ENCODE data around the gene SPATA13.

Gene SPATA13

GRCh38 chr13:24147570-24147963, 13.0 kb upstream of the SPATA13 start:
- no peak for TF ChIP-seq Cebpa-rat (IDR thresholded peaks at IDR 0.05)
- Histone ChIP-seq H3K4me1 (peaks cover 0 to 12% (median 7%) of the 10 kb centered on the region in 10 experiments; a peak in 15 of 20 replicates), H3K9ac (no peak overlapping the region), H3K36me3 (no peaks in the 10 kb centered on the region), H3K4me2 (no peak overlapping the region), H3K4me3 (no peak overlapping the region), H4K20me1 (no peaks in the 10 kb centered on the region), H3K27me3 (no peaks in the 10 kb centered on the region), H3K9me3 (replicated peaks in 1 of 11) (no peaks in the 10 kb centered on the region), H3K27ac (no peak overlapping the region)

- no peaks in the 10 kb centered on the region for H4K20me1 ChIP-seq
- H3K36me3 ChIP-seq: no peaks in the 10 kb centered on the region
- no peak overlapping the region for H3K9ac ChIP-seq
- H3K4me2 ChIP-seq: no peak overlapping the region
- no peaks in the 10 kb centered on the region for H3K9me3 ChIP-seq (replicated peaks in 1 of 11)
- H3K27ac ChIP-seq: no peak overlapping the region
- H3K27me3 ChIP-seq: no peaks in the 10 kb centered on the region
- TF ChIP-seq Cebpa-rat (IDR thresholded peaks at IDR 0.05): no peak
- H3K4me1 ChIP-seq: peaks cover 0 to 1% (median 0%) of the 10 kb centered on the region in 10 experiments; a peak in 3 of 20 replicates
- H3K4me3 ChIP-seq: no peak overlapping the region
Measured at GRCh38 chr13:24148414-24149235, 11.9 kb upstream of the SPATA13 start.

GRCh38 chr13:24149246-24150032, 11.1 kb upstream of the SPATA13 start:
- no peaks in the 10 kb centered on the region for H4K20me1 ChIP-seq
- no peaks in the 10 kb centered on the region for H3K4me1 ChIP-seq
- no peak for TF ChIP-seq Cebpa-rat (IDR thresholded peaks at IDR 0.05)
- H3K9me3 ChIP-seq (replicated peaks in 1 of 11): no peaks in the 10 kb centered on the region
- no peak overlapping the region for H3K4me3 ChIP-seq
- no peak overlapping the region for H3K4me2 ChIP-seq
- no peaks in the 10 kb centered on the region for H3K27me3 ChIP-seq
- no peak overlapping the region for H3K27ac ChIP-seq
- no peak overlapping the region for H3K9ac ChIP-seq
- no peaks in the 10 kb centered on the region for H3K36me3 ChIP-seq

GRCh38 chr13:24150572-24150971, 9.9 kb upstream of the SPATA13 start:
- TF ChIP-seq Cebpa-rat (IDR thresholded peaks at IDR 0.05): no peak

GRCh38 chr13:24151864-24152263, 8.7 kb upstream of the SPATA13 start:
- H4K20me1 ChIP-seq: no peaks in the 10 kb centered on the region
- H3K4me3 ChIP-seq: no peak overlapping the region
- no peaks in the 10 kb centered on the region for H3K9me3 ChIP-seq (replicated peaks in 1 of 11)
- no peak overlapping the region for H3K4me2 ChIP-seq
- TF ChIP-seq Cebpa-rat (IDR thresholded peaks at IDR 0.05): no peak
- no peak overlapping the region for H3K9ac ChIP-seq
- no peaks in the 10 kb centered on the region for H3K27me3 ChIP-seq
- no peaks in the 10 kb centered on the region for H3K4me1 ChIP-seq
- H3K27ac ChIP-seq: no peak overlapping the region
- no peaks in the 10 kb centered on the region for H3K36me3 ChIP-seq

More at GRCh38 chr13:24150572-24150971, 9.9 kb upstream of the SPATA13 start:
- no peaks in the 10 kb centered on the region for H3K9me3 ChIP-seq (replicated peaks in 1 of 11)
- no peaks in the 10 kb centered on the region for H3K4me1 ChIP-seq
- no peak overlapping the region for H3K4me2 ChIP-seq
- H3K9ac ChIP-seq: no peak overlapping the region
- no peaks in the 10 kb centered on the region for H3K27me3 ChIP-seq
- no peaks in the 10 kb centered on the region for H3K36me3 ChIP-seq
- no peak overlapping the region for H3K4me3 ChIP-seq
- no peak overlapping the region for H3K27ac ChIP-seq
- no peaks in the 10 kb centered on the region for H4K20me1 ChIP-seq

- no peak overlapping the region for H3K4me3 ChIP-seq
- H3K9ac ChIP-seq: no peak overlapping the region
- no peak for TF ChIP-seq Cebpa-rat (IDR thresholded peaks at IDR 0.05)
- H4K20me1 ChIP-seq: no peaks in the 10 kb centered on the region
- H3K27me3 ChIP-seq: no peaks in the 10 kb centered on the region
- H3K27ac ChIP-seq: no peak overlapping the region
- H3K4me1 ChIP-seq: no peaks in the 10 kb centered on the region
- no peaks in the 10 kb centered on the region for H3K9me3 ChIP-seq (replicated peaks in 1 of 11)
- no peaks in the 10 kb centered on the region for H3K36me3 ChIP-seq
- H3K4me2 ChIP-seq: no peak overlapping the region
Measured at GRCh38 chr13:24152292-24153214, 8.0 kb upstream of the SPATA13 start.

GRCh38 chr13:24153347-24153746, 7.2 kb upstream of the SPATA13 start:
- Histone ChIP-seq H3K9me3 (replicated peaks in 1 of 11) (no peaks in the 10 kb centered on the region), H3K36me3 (no peaks in the 10 kb centered on the region), H3K4me2 (no peak overlapping the region), H3K4me1 (no peaks in the 10 kb centered on the region), H3K4me3 (no peak overlapping the region), H3K9ac (no peak overlapping the region), H4K20me1 (no peaks in the 10 kb centered on the region), H3K27me3 (no peaks in the 10 kb centered on the region), H3K27ac (no peak overlapping the region)
- TF ChIP-seq Cebpa-rat (IDR thresholded peaks at IDR 0.05): no peak

- no peaks in the 10 kb centered on the region for H3K9me3 ChIP-seq (replicated peaks in 1 of 11)
- no peak overlapping the region for H3K9ac ChIP-seq
- H3K4me1 ChIP-seq: no peaks in the 10 kb centered on the region
- no peak overlapping the region for H3K4me2 ChIP-seq
- no peak for TF ChIP-seq Cebpa-rat (IDR thresholded peaks at IDR 0.05)
- H3K36me3 ChIP-seq: no peaks in the 10 kb centered on the region
- no peaks in the 10 kb centered on the region for H4K20me1 ChIP-seq
- H3K27ac ChIP-seq: no peak overlapping the region
- H3K4me3 ChIP-seq: no peak overlapping the region
- H3K27me3 ChIP-seq: no peaks in the 10 kb centered on the region
Measured at GRCh38 chr13:24153979-24154701, 6.4 kb upstream of the SPATA13 start.
